Amniotic epithelial cell (primary cell): Measurements from ENCODE around the gene TOLLIP.
"Not testable (repeated sequence)": the region's sequence is repeated elsewhere in the genome, so short reads cannot be mapped to it uniquely, and the experiment has no call there.

ENCODE experiments used
- DNase-seq: peaks from one replicate; pipeline ENCODE4 v3.0.0-alpha.2; 2010; ENCODE audit warnings: low read depth

Gene TOLLIP

DNA sequence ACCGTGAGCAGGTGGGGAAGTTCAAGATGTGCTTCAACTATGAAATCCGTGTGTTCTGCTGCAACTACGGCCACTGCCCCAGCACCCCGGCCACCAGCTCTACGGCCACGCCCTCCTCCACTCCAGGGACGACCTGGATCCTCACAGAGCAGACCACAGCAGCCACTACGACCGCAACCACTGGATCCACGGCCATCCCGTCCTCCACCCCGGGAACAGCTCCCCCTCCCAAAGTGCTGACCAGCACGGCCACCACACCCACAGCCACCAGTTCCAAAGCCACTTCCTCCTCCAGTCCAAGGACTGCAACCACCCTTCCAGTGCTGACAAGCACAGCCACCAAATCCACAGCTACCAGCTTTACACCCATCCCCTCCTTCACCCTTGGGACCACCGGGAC lies 63.7 kb downstream of the TOLLIP start:
- DNase-seq: not testable (repeated sequence)

DNA sequence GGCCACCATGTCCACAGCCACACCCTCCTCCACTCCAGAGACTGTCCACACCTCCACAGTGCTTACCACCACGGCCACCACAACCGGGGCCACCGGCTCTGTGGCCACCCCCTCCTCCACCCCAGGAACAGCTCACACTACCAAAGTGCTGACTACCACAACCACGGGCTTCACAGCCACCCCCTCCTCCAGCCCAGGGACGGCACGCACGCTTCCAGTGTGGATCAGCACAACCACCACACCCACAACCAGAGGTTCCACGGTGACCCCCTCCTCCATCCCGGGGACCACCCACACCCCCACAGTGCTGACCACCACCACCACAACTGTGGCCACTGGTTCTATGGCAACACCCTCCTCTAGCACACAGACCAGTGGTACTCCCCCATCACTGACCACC lies 64.9 kb downstream of the TOLLIP start:
- DNase-seq: not testable (repeated sequence)

DNA sequence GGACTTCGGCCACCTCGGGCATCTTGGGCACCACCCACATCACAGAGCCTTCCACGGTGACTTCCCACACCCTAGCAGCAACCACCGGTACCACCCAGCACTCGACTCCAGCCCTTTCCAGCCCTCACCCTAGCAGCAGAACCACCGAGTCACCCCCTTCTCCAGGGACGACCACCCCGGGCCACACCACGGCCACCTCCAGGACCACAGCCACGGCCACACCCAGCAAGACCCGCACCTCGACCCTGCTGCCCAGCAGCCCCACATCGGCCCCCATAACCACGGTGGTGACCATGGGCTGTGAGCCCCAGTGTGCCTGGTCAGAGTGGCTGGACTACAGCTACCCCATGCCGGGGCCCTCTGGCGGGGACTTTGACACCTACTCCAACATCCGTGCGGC lies 65.9 kb downstream of the TOLLIP start:
- not testable (repeated sequence) for DNase-seq

DNA sequence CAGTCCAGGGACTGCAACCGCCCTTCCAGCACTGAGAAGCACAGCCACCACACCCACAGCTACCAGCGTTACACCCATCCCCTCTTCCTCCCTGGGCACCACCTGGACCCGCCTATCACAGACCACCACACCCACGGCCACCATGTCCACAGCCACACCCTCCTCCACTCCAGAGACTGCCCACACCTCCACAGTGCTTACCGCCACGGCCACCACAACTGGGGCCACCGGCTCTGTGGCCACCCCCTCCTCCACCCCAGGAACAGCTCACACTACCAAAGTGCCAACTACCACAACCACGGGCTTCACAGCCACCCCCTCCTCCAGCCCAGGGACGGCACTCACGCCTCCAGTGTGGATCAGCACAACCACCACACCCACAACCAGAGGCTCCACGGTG lies 66.7 kb downstream of the TOLLIP start:
- DNase-seq: not testable (repeated sequence)

DNA sequence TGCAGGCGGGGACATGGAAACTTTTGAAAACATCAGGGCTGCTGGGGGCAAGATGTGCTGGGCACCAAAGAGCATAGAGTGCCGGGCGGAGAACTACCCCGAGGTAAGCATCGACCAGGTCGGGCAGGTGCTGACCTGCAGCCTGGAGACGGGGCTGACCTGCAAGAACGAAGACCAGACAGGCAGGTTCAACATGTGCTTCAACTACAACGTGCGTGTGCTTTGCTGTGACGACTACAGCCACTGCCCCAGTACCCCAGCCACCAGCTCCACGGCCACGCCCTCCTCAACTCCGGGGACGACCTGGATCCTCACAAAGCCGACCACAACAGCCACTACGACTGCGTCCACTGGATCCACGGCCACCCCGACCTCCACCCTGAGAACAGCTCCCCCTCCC lies 67.1 kb downstream of the TOLLIP start:
- DNase-seq: no peak

DNA sequence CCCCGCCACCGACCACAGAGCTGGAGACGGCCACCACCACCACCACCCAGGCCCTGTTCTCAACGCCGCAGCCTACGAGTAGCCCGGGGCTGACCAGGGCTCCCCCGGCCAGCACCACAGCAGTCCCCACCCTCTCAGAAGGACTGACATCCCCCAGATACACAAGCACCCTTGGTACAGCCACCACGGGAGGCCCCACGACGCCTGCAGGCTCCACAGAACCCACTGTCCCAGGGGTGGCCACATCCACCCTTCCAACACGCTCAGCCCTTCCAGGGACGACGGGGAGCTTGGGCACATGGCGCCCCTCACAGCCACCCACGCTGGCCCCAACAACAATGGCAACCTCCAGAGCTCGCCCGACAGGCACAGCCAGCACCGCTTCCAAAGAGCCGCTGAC lies 67.7 kb downstream of the TOLLIP start:
- DNase-seq: no peak

DNA sequence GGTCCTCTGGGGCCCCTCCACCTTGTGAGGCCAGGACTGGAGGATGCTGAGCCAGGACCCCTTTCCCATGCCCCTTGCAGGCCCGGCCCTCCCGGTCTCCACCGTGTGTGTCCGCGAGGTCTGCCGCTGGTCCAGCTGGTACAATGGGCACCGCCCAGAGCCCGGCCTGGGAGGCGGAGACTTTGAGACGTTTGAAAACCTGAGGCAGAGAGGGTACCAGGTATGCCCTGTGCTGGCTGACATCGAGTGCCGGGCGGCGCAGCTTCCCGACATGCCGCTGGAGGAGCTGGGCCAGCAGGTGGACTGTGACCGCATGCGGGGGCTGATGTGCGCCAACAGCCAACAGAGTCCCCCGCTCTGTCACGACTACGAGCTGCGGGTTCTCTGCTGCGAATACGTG lies 68.7 kb downstream of the TOLLIP start:
- DNase-seq: no peak

DNA sequence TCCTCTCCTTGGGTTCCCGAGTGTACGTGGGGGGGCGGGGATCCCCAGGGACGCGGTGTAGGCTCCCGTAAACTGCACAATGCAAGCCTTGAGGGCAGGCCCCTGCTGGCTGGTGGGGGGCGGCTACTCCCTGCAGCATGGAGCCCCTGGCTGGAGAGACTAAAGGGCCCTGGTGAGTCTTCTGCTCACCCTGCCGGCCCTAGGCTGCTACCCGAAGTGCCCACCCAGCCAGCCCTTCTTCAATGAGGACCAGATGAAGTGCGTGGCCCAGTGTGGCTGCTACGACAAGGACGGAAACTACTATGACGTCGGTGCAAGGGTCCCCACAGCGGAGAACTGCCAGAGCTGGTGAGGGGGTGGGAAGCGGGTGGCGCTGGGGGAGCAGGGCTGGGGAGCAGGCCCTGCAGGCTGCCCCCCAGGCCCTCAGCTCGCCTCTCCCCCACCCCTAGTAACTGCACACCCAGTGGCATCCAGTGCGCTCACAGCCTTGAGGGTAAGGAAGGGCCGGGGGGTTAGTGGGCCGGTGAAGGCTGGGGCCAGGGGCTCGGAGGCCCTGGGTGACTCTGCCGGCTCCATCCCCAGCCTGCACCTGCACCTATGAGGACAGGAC lies 69.7 kb downstream of the TOLLIP start:
- DNase-seq: no peak

DNA sequence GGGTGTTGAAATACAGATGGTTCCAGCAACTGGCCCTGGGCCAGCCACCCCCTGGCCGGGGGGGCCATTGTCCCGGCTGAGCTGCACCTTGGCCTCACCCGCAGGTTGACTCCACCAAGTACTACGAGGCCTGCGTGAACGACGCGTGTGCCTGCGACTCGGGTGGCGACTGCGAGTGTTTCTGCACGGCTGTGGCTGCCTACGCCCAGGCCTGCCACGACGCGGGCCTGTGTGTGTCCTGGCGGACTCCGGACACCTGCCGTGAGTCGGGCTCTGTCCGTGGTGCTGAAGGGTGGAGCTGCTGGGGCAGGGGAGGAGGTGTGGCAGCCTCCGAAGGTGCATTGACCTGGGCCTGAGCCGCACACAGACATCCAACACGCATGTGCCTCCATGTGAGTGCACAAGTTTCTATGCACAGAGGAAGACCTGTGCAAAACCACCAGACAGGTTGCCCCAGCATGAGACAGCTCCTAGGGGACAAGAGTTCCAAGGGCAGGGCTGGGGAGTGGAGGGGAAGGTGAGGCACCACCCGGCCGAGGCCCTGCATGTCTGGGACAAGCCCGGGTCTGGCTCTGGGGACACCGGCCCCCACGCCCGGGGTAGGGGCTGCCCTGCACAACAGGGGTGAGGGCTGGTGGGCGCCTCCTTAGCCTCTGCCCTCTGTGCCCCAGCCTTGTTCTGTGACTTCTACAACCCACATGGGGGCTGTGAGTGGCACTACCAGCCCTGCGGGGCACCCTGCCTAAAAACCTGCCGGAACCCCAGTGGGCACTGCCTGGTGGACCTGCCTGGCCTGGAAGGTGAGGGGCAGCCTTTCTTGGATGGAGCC lies 70.5 kb downstream of the TOLLIP start:
- DNase-seq: no peak

DNA sequence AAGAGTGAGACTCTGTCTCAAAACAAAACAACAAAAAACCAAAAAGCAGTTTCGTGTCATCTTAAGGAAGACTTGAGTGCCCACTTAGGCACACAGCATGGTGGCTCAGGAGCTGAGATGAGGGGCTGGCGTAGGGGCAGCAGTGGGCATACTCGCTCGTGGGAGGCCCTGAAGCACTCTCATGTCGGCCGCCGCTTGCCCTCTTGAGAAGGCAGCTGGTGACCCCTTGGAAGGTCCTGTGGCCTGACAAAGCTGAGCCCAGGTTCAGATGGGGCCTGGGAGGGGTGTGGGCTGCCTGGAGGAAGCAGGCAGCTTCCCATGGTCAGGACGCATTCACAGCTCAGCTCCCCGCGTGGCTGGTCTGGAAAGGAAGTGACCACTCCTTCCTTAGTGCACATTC lies 71.6 kb downstream of the TOLLIP start:
- DNase-seq: no peak

DNA sequence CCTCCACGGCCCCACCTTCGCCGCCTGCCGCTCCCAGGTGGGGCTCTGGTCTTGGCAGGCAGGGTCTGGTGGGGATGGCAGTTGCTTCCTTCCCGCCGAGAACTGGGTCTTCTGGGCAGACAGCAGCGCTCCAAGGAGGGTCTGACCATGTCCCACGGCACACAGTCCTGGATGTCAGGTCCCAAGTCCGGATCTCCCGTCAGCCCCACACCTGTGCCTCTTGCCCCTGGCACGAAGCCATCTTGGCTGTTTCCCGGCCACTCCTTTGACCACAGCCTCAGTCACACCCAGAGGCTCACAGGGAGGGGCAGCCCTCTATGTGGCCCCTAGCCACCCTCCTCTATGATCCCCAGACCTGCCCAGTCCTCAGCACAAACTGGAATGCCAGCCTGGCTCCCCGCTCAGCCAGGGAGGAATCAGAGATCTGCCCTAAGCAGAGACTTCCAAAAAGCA lies 72.3 kb downstream of the TOLLIP start:
- DNase-seq: no peak

DNA sequence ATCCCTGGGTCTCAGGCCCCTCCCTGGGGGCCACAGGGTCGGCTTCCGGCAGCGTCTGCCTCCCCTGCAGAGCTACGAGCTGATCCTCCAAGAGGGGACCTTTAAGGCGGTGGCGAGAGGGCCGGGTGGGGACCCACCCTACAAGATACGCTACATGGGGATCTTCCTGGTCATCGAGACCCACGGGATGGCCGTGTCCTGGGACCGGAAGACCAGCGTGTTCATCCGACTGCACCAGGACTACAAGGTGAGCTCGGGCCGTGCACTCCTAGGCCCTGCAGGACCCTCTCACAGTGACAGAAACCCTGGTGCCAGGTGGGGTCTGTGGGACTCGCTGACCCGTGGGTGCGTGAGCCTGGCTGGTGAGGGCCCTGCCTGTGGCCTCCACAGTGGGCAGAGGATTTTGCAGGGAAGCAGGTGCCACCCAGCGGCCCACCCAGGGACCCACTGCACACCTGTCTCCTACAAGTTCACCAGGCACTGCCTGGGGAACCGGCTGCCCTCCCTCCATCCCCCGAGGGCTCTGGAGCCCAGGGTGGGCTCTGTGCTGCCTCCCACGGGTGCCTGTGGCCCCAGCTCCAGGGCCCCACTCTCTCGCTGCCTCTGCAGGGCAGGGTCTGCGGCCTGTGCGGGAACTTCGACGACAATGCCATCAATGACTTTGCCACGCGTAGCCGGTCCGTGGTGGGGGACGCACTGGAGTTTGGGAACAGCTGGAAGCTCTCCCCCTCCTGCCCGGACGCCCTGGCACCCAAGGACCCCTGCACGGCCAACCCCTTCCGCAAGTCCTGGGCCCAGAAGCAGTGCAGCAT lies 72.9 kb downstream of the TOLLIP start:
- DNase-seq: no peak

DNA sequence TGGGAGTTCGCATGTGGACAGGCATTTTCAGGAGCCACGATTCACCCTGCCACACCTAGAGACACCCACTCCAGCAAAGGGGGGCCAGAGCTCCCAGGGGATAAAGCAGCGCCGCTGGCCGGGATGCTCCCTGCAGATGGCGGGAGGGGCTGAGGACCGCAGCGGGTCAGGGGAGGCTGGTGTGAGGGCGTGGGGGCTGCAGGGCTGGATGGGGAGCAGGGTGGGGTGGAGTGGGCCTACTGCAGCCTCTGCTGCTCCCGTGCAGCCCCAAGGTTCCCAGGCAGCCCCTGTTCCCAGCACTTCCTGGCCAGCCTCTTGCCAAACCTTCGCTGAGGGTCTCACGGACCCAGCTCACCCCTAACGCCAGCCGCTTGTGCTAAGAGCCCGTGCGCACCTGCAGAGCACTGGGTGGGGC lies 73.5 kb downstream of the TOLLIP start:
- no peak for DNase-seq

DNA sequence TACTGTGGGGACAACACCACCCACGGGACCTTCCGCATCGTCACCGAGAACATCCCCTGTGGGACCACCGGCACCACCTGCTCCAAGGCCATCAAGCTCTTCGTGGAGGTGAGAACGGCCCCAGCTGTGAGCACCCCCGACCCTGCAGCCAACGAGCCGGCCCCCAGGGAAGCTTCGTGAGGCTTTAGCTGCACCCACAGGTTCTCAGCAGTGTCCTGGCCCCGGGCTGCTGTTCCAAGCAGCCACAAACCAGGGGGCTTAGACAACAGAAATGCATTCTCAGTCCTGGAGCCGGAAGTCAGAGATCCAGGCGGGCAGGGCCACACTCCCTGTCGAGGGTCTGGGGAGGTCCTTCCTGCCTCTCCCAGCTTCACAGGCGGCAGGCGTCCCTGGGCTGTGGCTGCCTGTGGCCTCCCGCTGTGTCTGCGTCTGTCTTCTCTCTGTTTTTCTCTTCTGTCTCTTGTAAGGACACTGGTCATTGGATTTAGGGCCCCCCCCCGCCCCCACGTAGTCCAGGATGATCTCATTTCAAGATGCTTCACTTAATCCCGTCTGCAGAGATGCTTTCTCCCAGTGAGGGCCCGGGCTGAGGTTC lies 74.0 kb downstream of the TOLLIP start:
- DNase-seq: no peak

DNA sequence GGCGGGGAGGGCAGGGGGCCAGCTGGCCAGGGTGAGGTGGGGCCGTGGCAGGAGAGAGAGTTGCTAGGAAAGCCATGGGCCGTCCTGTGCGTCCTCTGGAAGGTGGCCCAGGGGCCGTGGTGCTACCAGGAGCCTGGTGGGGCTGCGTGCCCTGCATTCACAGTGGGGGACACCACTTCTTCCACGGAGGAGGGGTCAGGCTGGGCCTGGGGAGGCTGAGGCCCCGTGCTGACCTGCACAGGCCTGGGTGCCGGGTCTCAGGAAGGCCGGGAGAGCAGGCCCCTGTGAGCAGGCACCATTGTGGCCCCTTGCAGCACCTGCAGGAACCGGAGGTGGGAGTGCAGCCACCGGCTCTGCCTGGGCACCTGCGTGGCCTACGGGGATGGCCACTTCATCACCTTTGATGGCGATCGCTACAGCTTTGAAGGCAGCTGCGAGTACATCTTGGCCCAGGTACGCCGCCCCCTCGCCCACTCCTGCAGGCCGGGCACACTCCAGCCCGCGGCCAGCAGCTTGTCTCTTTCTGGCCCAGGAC lies 74.6 kb downstream of the TOLLIP start:
- no peak for DNase-seq

DNA sequence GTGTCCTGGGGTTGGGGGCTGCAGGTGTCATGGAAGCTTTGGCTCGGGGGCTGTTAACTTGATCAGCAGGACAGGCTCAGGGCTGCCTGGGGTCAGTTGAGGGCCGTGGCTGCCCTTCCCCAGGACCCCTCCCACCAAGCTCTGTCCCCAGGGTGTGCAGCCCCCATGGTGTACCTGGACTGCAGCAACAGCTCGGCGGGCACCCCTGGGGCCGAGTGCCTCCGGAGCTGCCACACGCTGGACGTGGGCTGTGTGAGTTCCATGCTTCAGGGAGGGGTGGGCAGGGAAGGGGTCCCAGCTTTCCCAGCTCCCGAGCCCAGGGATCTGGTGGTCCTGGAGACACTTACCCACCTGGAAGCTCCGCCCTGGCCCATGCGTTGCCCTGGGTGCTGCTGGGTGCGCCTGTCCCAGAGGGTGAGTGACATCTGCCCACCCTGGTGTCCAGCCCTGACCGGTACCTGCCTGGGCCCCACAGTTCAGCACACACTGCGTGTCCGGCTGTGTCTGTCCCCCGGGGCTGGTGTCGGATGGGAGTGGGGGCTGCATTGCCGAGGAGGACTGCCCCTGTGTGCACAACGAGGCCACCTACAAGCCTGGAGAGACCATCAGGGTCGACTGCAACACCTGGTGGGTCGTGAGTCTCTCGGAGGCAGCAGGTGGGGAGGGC lies 75.2 kb downstream of the TOLLIP start:
- no peak for DNase-seq

DNA sequence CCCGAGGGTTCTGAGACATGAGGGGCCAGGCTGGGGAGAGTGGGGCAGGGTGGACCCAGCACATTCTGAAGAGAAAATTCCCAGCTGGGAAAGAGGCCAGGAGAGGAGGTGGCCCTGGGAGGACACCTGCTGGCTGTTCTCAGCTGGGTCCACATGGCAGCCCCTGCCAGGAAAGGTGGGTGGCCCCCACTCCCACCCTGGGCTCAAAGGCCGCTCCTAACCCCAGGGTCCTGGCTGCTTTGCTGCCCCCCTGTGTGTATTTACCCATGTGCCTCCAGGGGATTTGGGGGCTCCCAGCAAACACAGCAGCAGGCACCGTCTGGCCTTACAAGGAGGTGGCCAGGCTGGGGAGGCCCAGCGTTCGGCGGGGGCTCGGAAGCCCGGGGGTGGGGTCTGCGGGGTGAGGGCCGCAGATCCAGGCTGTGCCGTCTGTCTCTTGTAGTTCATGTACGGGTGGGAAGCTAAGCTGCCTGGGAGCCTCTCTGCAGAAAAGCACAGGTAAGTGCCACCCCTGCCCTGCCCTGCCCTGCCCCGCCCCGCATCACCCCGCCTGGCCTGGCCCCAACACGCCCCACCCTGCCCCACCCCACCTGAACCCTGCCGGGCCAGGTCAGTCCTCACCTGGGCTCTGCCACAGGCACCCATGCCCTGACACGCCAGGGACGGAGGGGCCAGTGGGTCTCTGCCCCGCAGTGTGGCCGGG lies 75.9 kb downstream of the TOLLIP start:
- DNase-seq: no peak

DNA sequence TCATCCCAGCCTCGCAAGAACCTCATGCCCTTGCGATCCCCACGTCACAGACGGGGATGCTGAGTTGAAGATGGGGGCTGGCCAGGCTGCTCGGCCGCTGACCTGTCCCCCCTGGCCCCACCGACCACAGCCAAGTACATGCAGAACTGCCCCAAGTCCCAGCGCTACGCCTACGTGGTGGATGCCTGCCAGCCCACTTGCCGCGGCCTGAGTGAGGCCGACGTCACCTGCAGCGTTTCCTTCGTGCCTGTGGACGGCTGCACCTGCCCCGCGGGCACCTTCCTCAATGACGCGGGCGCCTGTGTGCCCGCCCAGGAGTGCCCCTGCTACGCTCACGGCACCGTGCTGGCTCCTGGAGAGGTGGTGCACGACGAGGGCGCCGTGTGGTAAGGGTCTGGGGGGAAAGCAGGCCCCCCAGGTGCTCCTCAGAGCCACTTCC lies 76.5 kb downstream of the TOLLIP start:
- DNase-seq: no peak

DNA sequence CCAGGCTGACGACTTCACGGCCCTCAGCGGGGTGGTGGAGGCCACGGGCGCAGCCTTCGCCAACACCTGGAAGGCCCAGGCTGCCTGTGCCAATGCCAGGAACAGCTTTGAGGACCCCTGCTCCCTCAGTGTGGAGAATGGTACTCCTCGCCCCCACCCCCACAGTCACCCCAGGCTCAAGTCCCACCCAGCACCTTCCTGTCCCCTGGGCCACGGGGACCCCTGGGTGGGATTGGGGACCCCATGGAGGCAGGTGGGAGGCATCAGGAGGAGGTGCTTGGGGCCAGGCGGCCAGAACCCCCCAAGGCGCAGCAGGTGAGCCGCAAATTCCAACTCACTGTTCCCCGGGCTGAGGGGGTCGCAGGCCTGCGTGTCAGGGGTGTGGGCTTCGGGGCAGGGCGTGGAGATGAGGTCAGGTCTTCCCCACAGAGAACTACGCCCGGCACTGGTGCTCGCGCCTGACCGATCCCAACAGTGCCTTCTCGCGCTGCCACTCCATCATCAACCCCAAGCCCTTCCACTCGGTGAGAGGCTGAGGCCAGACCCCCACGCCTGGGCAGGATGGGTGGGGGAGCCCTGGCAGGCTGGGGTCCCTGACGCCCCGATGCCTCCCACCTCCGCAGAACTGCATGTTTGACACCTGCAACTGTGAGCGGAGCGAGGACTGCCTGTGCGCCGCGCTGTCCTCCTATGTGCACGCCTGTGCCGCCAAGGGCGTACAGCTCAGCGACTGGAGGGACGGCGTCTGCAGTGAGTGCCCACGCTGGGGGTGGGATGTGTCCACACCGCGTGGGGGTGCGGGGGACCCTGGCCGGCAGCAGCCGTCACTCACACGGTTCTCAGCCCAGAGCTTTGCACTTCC lies 77.2 kb downstream of the TOLLIP start:
- no peak for DNase-seq
